CD4-positive, alpha-beta T cell (primary cell): ENCODE data around the gene POU2F2. TPM values are rescaled to one million over a fixed set of nuclear protein-coding genes. Genes with fewer than 3 reads are reported as not detected.

Source experiments
- ATAC-seq: fragments of 200-7000 bp; cut with Tn5 transposase; one replicate; pipeline ENCODE4 v1.10.0; 2022; ENCODE audit warnings: mild to moderate bottlenecking; ENCODE audit not compliant: poor library complexity
- CTCF ChIA-PET: fragments of 350-600 bp; sonication (Branson Sonifier 250); formaldehyde crosslinking; loops from one replicate; lab custom pipeline; 2021; ENCODE audit warnings: antibody characterized with exemption, inconsistent platforms; lab: Charles Lee
- POLR2A ChIA-PET: fragments of 350-600 bp; sonication (Branson Sonifier 250); formaldehyde crosslinking; loops from one replicate; lab custom pipeline; 2021; ENCODE audit warnings: antibody characterized with exemption, inconsistent platforms; lab: Charles Lee
- DNase-seq, 14 experiments: peaks; one replicate each; pipeline ENCODE4 v3.0.0-alpha.2; 2013 to 2020; ENCODE audit warnings: mixed read lengths in 2 of 14
- H3K27ac ChIP-seq, 2 donors: one replicate each; pipeline versions ENCODE4 v1.5.1 to v1.7.0; 2013; ENCODE audit warnings: low read length in 2 of 2, low read depth in 1 of 2, mild to moderate bottlenecking in 1 of 2
- H3K27me3 ChIP-seq, 2 experiments: 1 replicate in 1 of 2; 2 replicates in 1 of 2; pipeline versions ENCODE4 v1.6.1 to v1.7.0; 2013; ENCODE audit warnings: low read length in 2 of 2, control low read depth in 1 of 2, mild to moderate bottlenecking in 1 of 2, moderate library complexity in 1 of 2; ENCODE audit not compliant: insufficient read depth in 2 of 2, control insufficient read depth in 1 of 2
- H3K36me3 ChIP-seq: one replicate; pipeline ENCODE4 v1.6.1; 2013; ENCODE audit warnings: low read length, control low read depth; ENCODE audit not compliant: insufficient read depth
- H3K4me1 ChIP-seq: one replicate; pipeline ENCODE4 v1.6.1; 2013; ENCODE audit warnings: low read length, control low read depth; ENCODE audit not compliant: insufficient read depth
- H3K4me3 ChIP-seq: one replicate; pipeline ENCODE4 v1.5.1; 2013; ENCODE audit warnings: mild to moderate bottlenecking, low read length, moderate library complexity
- H3K9me3 ChIP-seq, 2 experiments: 1 replicate in 1 of 2; 2 replicates in 1 of 2; pipeline versions ENCODE4 v1.6.1 to v1.7.0; 2013; ENCODE audit warnings: low read length in 2 of 2, mild to moderate bottlenecking in 2 of 2, control low read depth in 1 of 2, moderate library complexity in 1 of 2; ENCODE audit not compliant: control insufficient read depth in 1 of 2, insufficient read depth in 1 of 2
- H3K27ac Mint-ChIP-seq: one replicate; pipeline ENCODE4 v1.8.0; 2020; ENCODE audit warnings: mixed read lengths
- H3K27me3 Mint-ChIP-seq: one replicate; pipeline ENCODE4 v1.8.0; 2021; ENCODE audit warnings: mixed read lengths
- H3K36me3 Mint-ChIP-seq: one replicate; pipeline ENCODE4 v1.8.0; 2021; ENCODE audit warnings: low read depth, mixed read lengths
- H3K4me1 Mint-ChIP-seq: one replicate; pipeline ENCODE4 v1.8.0; 2021; ENCODE audit warnings: low read depth, mixed read lengths
- H3K4me3 Mint-ChIP-seq: one replicate; pipeline ENCODE4 v1.8.0; 2020; ENCODE audit warnings: mild to moderate bottlenecking, mixed read lengths
- H3K9me3 Mint-ChIP-seq: one replicate; pipeline ENCODE4 v1.8.0; 2020; ENCODE audit warnings: mixed read lengths
- intact Hi-C, 2 experiments: fragments of 100-400 bp; cut with DNase I in 1 of 2; cut with micrococcal nuclease in 1 of 2; formaldehyde crosslinking; loops; one replicate each; pipeline versions ENCODE4 v1.15.1 to v1.9.0; 2023 to 2025; cut with DNase I, micrococcal nuclease
- polyA plus RNA-seq, 2 donors: library from polyadenylated mRNA; unstranded; fragments of 120-200 nt; gene quantifications; one replicate each; pipeline ENCODE4 v1.2.1, GENCODE V29; 2013
- total RNA-seq, 174 experiments: library from RNA in 2 of 174; stranded (reverse) in 2 of 174; gene quantifications; one replicate each; pipeline ENCODE4 v1.2.3 and lab custom pipeline; 2021 to 2026
- TF ChIP-seq, protein P1 (sequence below): fragments of 200-600 bp; IDR thresholded peaks from one replicate; pipeline ENCODE4 v1.8.0; 2022; ENCODE audit warnings: antibody characterized with exemption, mild to moderate bottlenecking

The POU2F2 gene
- total RNA-seq (10 to 100 TPM; 18.6 to 19.9 TPM), total RNA-seq (lab: John Stamatoyannopoulos, UW) (15.8 to 392 (median 77.3) reads per million in 172 experiments)
- polyA plus RNA-seq (2013, experiment 1 of 2): 33.1 TPM
- 39.0 TPM for polyA plus RNA-seq (2013, experiment 2 of 2)

- Histone ChIP-seq H3K9me3 (no peaks in the 10 kb centered on the region), H3K27me3 (no peaks in the 10 kb centered on the region), H3K4me1 (peaks cover 85% of the 10 kb centered on the region), H3K27ac (peak within 1 kb of the TSS; percentile 71 to 76), H3K4me3 (peak within 1 kb of the TSS; percentile 63), H3K36me3 (no peaks in the 10 kb centered on the region)
- H3K27me3 Mint-ChIP-seq: no peaks in the 10 kb centered on the region
- H3K9me3 Mint-ChIP-seq: no peaks in the 10 kb centered on the region
- TF ChIP-seq, protein P1, sequence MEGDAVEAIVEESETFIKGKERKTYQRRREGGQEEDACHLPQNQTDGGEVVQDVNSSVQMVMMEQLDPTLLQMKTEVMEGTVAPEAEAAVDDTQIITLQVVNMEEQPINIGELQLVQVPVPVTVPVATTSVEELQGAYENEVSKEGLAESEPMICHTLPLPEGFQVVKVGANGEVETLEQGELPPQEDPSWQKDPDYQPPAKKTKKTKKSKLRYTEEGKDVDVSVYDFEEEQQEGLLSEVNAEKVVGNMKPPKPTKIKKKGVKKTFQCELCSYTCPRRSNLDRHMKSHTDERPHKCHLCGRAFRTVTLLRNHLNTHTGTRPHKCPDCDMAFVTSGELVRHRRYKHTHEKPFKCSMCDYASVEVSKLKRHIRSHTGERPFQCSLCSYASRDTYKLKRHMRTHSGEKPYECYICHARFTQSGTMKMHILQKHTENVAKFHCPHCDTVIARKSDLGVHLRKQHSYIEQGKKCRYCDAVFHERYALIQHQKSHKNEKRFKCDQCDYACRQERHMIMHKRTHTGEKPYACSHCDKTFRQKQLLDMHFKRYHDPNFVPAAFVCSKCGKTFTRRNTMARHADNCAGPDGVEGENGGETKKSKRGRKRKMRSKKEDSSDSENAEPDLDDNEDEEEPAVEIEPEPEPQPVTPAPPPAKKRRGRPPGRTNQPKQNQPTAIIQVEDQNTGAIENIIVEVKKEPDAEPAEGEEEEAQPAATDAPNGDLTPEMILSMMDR: no peak
- peaks cover 78% of the 10 kb centered on the region for H3K4me1 Mint-ChIP-seq
- peak within 1 kb of the TSS; percentile 71 for H3K27ac Mint-ChIP-seq
- ChIA-PET CTCF (interaction anchor here (0.6 to 1.9 kb wide), 18 partner anchors 8 to 164 kb away, joined by 3 to 15 read pairs (median 4); no protein-coding TSS in a partner anchor), POLR2A (interaction anchor here (0.6 to 2.1 kb wide), 18 partner anchors 10 to 292 kb away, joined by 3 to 15 read pairs (median 6); partner anchors contain the start of genes CIC, GSK3A, PAFAH1B3 and PRR19)
- peak; percentile 65 to 95 (median 86) for DNase-seq
- H3K4me3 Mint-ChIP-seq: peak within 1 kb of the TSS; percentile 89
- ATAC-seq: peak; percentile 78
- intact Hi-C loops: loop anchor here (1.0 to 5.0 kb wide), 6 partner anchors 24 to 290 kb away; no protein-coding TSS in a partner anchor
- H3K36me3 Mint-ChIP-seq: peaks cover 16% of the 10 kb centered on the region
Measured at GRCh38 chr19:42132030-42132628, at the start of gene POU2F2. TSS of gene POU2F2 (minus strand) at chr19:42132446. CDS start at chr19:42132411, 35 bp downstream.

DNA sequence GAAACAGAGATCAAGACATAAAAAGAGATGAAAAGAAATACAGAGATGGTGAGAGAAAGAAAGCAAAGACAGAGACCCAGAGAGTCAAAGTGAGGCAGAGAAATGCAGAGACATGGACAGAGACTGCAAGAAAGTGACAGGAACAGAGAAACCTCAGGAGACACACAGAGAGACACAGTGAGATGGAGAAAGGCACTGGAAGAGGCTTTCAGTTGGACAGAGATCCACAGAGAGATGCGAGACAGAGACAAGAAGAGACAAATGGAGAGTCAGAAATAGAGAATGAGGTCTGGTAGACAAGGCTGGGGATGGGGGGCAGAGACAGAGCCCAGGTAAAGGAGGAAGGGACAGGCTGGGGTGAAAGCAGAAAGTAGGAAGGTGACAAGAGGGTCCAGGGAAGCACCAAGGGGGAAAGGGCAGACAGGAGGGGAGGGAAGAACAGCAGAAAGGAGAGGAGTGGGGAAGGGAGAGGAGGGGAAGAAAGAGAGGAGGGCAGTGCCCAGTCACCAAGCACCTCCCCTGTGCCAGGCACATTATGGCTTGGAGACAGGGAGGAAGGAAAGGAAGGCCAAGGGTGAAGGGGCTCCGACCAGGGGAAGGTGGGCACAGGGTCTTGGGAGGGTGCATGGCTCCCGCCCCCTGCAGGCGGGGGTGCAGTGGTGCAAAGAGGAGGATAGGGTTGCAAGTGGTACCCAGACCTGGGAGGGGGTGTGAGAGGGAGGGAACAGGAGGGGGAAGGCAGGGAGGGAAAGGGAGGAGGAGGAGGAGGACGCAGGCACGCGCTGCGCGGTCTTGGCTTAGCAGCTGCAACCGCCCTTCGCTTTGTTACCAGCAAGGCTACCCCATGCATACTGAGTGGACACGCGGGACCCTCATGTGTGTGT is 46.8 kb upstream of the POU2F2 start:
- H3K4me1 ChIP-seq: peaks cover 48% of the 10 kb centered on the region
- no peaks in the 10 kb centered on the region for H3K9me3 Mint-ChIP-seq
- H3K9me3 ChIP-seq: no peaks in the 10 kb centered on the region
- ATAC-seq: peak; percentile 24
- POLR2A ChIA-PET: no interaction called here
- no peak overlapping the region for H3K4me3 ChIP-seq
- H3K27me3 Mint-ChIP-seq: peaks cover 32% of the 10 kb centered on the region
- peaks cover 36 to 37% of the 10 kb centered on the region in 2 experiments for H3K27me3 ChIP-seq
- no peak overlapping the region for H3K4me3 Mint-ChIP-seq
- no peak overlapping the region for H3K27ac ChIP-seq
- no peaks in the 10 kb centered on the region for H3K36me3 ChIP-seq
- TF ChIP-seq, protein P1: peak; percentile 29
- DNase-seq: peak in 3 of 14 experiments; percentile 28 to 57 (median 55)
- intact Hi-C loops: loop anchor here (5.0 kb wide), 1 partner anchor 38 kb away; the partner anchor contains the start of gene DEDD2 (in 2 of the 2)
- peaks cover 41% of the 10 kb centered on the region for H3K4me1 Mint-ChIP-seq
- no peaks in the 10 kb centered on the region for H3K36me3 Mint-ChIP-seq
- CTCF ChIA-PET: no interaction called here
- H3K27ac Mint-ChIP-seq: no peak overlapping the region

- CTCF ChIA-PET: interaction anchor here (1.1 to 2.7 kb wide), 10 partner anchors 8 to 263 kb away, joined by 3 to 9 read pairs (median 3); partner anchors contain the start of gene GSK3A
- H3K36me3 ChIP-seq: no peaks in the 10 kb centered on the region
- H3K4me3 ChIP-seq: no peak overlapping the region
- Mint-ChIP-seq H3K4me1 (peaks cover 30% of the 10 kb centered on the region), H3K27ac (no peak overlapping the region), H3K4me3 (no peak overlapping the region), H3K27me3 (peaks cover 35% of the 10 kb centered on the region), H3K9me3 (no peaks in the 10 kb centered on the region), H3K36me3 (no peaks in the 10 kb centered on the region)
- DNase-seq: no peak
- intact Hi-C loops: loop anchor here (5.0 kb wide), 1 partner anchor 40 kb away; the partner anchor contains the start of gene DEDD2 (in 2 of the 2)
- H3K27ac ChIP-seq: no peak overlapping the region
- ATAC-seq: no peak
- H3K9me3 ChIP-seq: no peaks in the 10 kb centered on the region
- TF ChIP-seq, protein P1: no peak
- POLR2A ChIA-PET: interaction anchor here (1.1 to 2.5 kb wide), 5 partner anchors 8 to 65 kb away, joined by 3 to 19 read pairs (median 11); partner anchors contain the start of gene GSK3A
- peaks cover 35% of the 10 kb centered on the region for H3K4me1 ChIP-seq
- H3K27me3 ChIP-seq: peaks cover 36 to 37% of the 10 kb centered on the region in 2 experiments
Measured at GRCh38 chr19:42177686-42178019, 45.4 kb upstream of the POU2F2 start.
